Measurements from ENCODE around the gene YBX3.
"Not testable (repeated sequence)": the region's sequence is repeated elsewhere in the genome, so short reads cannot be mapped to it uniquely, and the experiment has no call there.

The YBX3 gene
- 30.3 to 173 (median 108) reads per million in 9 experiments for total RNA-seq

DNA sequence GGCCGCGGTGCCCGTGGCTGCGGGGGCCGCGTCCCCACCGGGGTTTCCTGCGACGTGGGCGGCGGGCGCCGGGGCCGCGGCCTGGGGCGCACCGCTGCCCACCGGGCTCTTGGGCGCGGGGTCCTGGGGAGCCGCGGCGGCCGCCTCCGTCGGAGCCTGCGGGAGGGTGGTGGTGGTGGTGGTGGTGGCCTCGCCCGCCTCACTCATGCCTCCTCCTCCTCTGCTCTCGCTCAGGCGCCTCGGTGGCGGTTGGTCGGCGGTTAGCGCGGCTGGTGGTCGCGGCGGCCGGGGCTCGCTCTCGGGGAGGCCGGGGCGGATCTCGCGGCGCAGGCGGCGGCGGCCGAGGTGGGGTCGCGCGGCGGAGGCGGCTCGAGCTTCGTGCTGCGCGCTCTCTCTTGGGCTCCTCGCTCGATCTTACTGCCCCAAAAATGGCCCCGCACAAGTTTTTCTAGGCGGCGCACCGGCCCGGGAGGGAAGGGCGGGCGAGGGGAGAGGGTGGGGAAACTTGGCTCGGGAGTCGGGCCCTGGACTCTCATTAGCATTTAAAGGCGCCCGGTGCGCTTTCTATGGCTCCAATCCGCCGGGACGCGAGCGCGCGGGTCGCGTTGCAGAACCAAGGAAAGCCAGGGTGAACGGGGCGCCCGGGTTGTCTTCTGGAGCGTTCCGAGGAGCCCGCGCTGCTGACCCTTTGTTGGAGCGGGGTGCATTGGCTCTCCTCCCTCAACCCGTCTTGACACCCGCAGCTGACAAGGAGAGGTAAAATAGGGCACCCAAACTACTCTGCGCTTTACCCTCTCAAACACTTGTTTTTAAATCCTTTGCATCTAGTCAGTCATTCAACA lies at the start of gene YBX3:
Gene YBX3 (minus strand): TSS at position 419 of the 842 bp plus-strand sequence. CDS start 212 bp downstream, at position 207.
- ATAC-seq (replicated peaks) (peak; percentile 34), DNase-seq (peak; percentile 42 to 56 (median 55))
- Mint-ChIP-seq H3K4me3 (peak within 1 kb of the TSS; percentile 95 to 97), H3K4me1 (ENCODE audit: low read depth in 2 of 2) (peaks cover 15 to 23% of the 10 kb centered on the region in 2 donors), H3K27me3 (peaks cover 5 to 30% of the 10 kb centered on the region in 2 donors), H3K36me3 (ENCODE audit: insufficient read depth) (peaks cover 23% of the 10 kb centered on the region), H3K27ac (peak within 1 kb of the TSS; percentile 97), H3K9me3 (no peaks in the 10 kb centered on the region)

DNA sequence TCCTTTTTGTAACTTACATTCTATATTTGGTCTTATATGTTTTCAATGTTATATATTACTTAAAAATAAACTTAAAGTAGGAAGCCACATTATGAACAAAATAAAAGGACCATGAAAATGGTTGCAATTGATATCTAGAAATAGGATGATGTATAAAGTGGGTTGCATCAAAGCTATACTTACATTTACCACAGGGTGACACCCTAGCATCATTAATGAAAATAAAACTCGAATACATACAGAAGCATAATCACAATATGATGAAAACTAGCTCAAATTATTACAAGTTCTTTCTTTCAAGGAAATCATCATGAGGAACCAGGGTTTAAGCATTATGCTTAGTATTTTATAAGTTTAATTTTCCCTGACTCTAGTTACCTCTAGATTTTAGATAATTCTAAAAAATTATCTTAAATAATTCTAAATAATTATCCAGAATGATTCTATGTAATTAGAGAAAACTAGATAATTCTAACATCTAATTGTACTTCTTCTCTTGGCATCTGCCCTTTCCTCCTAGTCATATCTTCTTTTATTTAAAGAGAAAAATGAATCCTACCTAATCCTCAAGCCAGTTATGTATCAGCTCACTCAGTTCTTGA lies 48.1 kb upstream of the YBX3 start:
- Mint-ChIP-seq H3K27me3 (peaks cover 60 to 78% of the 10 kb centered on the region in 2 donors), H3K27ac (no peak overlapping the region), H3K36me3 (ENCODE audit: insufficient read depth) (no peaks in the 10 kb centered on the region), H3K4me1 (ENCODE audit: low read depth in 2 of 2) (no peaks in the 10 kb centered on the region), H3K4me3 (no peak overlapping the region), H3K9me3 (no peaks in the 10 kb centered on the region)
- DNase-seq (no peak), ATAC-seq (replicated peaks) (peak; percentile 75)

DNA sequence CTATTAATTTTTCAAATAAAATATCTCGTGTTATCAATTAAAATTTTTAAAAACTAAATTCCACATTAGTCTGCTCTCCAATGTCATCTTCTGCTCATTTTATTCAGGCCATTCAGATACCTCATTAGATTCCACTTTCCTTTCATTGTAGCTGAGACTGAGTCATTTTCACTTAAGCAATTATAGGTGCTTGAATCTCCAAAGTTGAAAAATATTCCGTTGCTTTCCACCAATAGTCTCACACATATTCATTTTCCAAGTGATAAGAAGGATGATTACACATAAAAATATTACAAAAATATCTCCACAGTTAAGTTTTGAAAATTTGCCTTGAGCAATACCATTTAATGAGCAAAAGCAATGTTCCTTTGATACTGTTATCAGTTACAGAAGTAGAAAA lies 36.5 kb upstream of the YBX3 start:
- Mint-ChIP-seq H3K9me3 (peaks cover 1 to 12% of the 10 kb centered on the region in 2 donors), H3K27ac (no peak overlapping the region), H3K4me3 (no peak overlapping the region), H3K36me3 (ENCODE audit: insufficient read depth) (peaks cover 3% of the 10 kb centered on the region), H3K27me3 (peaks cover 54 to 61% of the 10 kb centered on the region in 2 donors), H3K4me1 (ENCODE audit: low read depth in 2 of 2) (no peaks in the 10 kb centered on the region)
- DNase-seq = no peak
- ATAC-seq (replicated peaks) = no peak

DNA sequence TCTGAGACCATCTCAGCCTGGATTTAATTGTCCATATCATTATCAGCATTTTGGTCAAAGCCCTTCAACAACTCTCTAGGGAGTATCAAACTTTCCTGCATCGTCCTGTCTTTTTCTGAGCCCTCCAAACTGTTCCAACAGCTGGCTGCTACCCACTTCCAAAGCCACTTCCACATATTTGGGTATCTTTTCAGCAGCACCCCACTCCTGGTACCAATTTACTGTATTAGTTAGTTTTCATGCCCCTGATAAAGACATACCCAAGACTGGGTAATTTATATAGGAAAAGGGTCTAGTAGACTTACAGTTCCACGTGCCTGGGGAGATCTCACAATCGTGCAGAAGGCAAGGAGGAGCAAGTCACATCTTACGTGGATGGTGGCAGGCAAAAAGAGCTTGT lies 33.1 kb upstream of the YBX3 start:
- H3K36me3 Mint-ChIP-seq (ENCODE audit: insufficient read depth) = peaks cover 3% of the 10 kb centered on the region
- DNase-seq (no peak), ATAC-seq (replicated peaks) (no peak)
- peaks cover 62 to 74% of the 10 kb centered on the region in 2 donors for H3K27me3 Mint-ChIP-seq
- H3K27ac Mint-ChIP-seq = no peak overlapping the region
- no peaks in the 10 kb centered on the region for H3K4me1 Mint-ChIP-seq (ENCODE audit: low read depth in 2 of 2)
- peaks cover 1 to 12% of the 10 kb centered on the region in 2 donors for H3K9me3 Mint-ChIP-seq
- no peak overlapping the region for H3K4me3 Mint-ChIP-seq

DNA sequence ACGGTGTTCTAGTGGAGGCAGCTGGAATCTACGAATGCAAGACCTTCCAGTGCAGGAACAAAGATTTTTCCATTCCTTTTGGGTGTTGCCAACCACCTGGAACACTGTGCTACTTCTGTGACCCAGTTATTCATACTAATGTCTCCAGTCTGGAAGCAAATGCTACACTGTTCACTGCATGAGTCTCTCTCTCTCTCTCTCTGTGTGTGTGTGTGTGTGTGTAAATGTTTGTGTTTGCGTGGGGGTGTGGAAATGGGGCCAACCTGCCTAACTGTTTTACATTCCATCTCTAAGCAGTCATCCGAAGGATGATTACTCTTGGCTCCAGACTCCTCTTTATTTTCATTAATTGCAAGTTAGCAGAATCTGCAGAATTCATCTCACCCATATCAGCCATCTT lies 29.9 kb upstream of the YBX3 start:
- DNase-seq = no peak
- H3K27ac Mint-ChIP-seq = no peak overlapping the region
- peaks cover 3% of the 10 kb centered on the region for H3K36me3 Mint-ChIP-seq (ENCODE audit: insufficient read depth)
- peaks cover 42 to 57% of the 10 kb centered on the region in 2 donors for H3K27me3 Mint-ChIP-seq
- H3K4me1 Mint-ChIP-seq (ENCODE audit: low read depth in 2 of 2) = peaks cover 5 to 6% of the 10 kb centered on the region in 2 donors
- H3K9me3 Mint-ChIP-seq = peaks cover 1 to 12% of the 10 kb centered on the region in 2 donors
- H3K4me3 Mint-ChIP-seq = no peak overlapping the region
- ATAC-seq (replicated peaks) = no peak

DNA sequence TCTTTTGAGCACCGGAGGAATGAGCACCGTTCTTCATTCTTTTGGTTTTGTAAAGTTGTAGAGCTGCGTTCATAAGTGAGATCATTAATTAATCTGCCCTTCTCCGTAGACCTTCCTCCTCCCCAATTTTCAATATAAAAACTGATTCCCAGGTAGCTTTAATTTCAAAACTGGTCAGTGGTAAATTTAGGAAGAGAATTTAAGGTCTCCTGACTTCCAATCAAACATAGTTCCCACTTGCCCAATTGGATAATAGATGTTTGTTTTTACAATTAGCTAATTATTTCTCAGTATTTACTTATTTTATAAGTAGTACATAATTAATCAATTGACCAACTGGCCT lies 27.2 kb upstream of the YBX3 start:
- H3K4me3 Mint-ChIP-seq = peak overlapping the region in 1 of 2 donors; percentile 19
- DNase-seq (no peak), ATAC-seq (replicated peaks) (no peak)
- peaks cover 0 to under 1% of the 10 kb centered on the region in 2 donors for H3K9me3 Mint-ChIP-seq
- no peaks in the 10 kb centered on the region for H3K36me3 Mint-ChIP-seq (ENCODE audit: insufficient read depth)
- H3K27me3 Mint-ChIP-seq = peaks cover 45 to 63% of the 10 kb centered on the region in 2 donors
- peaks cover 5 to 6% of the 10 kb centered on the region in 2 donors for H3K4me1 Mint-ChIP-seq (ENCODE audit: low read depth in 2 of 2)
- no peak overlapping the region for H3K27ac Mint-ChIP-seq

DNA sequence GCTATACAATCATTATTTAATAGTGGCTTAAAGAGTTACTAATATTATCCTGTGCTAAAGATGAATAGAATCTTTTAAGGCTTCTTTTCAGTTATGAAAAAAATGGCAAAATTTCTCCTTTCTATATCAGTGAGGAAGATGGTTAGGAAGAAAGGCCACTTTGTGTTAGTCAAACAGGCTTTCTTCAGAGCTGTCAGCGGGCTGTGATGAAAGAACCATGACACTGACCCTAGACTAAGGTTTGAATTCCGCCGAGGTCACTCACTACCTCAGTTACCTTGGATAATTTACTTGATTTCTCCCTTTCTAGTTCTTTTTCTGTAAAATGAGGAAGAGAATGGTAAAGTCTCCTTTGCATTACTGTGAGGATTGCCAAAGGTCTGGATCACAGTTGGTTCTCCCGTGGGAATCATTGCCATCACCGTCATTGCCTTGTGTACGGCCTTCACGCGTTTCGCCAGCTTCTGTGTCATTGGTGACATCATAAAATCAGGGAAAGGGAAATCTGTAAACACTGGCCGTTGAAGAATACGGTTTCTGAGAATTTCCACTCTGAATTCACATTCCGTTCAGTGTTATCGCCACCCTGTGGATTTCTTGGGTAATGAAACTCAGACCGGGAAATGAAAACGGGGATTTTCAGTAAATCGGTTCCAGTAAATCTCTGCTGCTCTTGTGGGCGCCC lies 26.7 kb upstream of the YBX3 start:
- peaks cover 5 to 6% of the 10 kb centered on the region in 2 donors for H3K4me1 Mint-ChIP-seq (ENCODE audit: low read depth in 2 of 2)
- no peak overlapping the region for H3K27ac Mint-ChIP-seq
- DNase-seq = peak; percentile 69 to 79 (median 70)
- peak overlapping the region in 1 of 2 donors; percentile 19 for H3K4me3 Mint-ChIP-seq
- H3K27me3 Mint-ChIP-seq = peaks cover 50 to 60% of the 10 kb centered on the region in 2 donors
- ATAC-seq (replicated peaks) = peak; percentile 98
- H3K36me3 Mint-ChIP-seq (ENCODE audit: insufficient read depth) = no peaks in the 10 kb centered on the region
- no peaks in the 10 kb centered on the region for H3K9me3 Mint-ChIP-seq

DNA sequence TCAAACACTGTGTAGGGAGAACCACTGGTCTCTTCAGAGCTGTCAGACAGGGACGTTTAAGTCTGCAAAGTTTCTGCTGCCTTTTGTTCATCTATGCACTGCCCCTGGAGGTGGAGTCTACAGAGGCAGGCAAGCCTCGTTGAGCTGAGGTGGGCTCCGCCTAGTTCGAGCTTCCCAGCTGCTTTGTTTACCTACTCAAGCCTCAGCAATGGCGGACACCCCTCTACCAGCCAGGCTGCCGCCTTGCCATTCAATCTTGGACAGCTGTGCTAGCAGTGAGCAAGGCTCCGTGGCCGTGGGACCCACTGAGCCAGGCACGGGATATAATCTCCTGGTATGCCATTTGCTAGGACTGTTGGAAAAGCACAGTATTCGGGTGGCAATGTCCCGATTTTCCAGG lies 24.6 kb upstream of the YBX3 start:
- H3K27me3 Mint-ChIP-seq = peaks cover 43 to 49% of the 10 kb centered on the region in 2 donors
- no peak overlapping the region for H3K4me3 Mint-ChIP-seq
- no peak for ATAC-seq (replicated peaks)
- no peaks in the 10 kb centered on the region for H3K36me3 Mint-ChIP-seq (ENCODE audit: insufficient read depth)
- no peaks in the 10 kb centered on the region for H3K9me3 Mint-ChIP-seq
- no peak overlapping the region for H3K27ac Mint-ChIP-seq
- no peak for DNase-seq
- peaks cover 5 to 6% of the 10 kb centered on the region in 2 donors for H3K4me1 Mint-ChIP-seq (ENCODE audit: low read depth in 2 of 2)

DNA sequence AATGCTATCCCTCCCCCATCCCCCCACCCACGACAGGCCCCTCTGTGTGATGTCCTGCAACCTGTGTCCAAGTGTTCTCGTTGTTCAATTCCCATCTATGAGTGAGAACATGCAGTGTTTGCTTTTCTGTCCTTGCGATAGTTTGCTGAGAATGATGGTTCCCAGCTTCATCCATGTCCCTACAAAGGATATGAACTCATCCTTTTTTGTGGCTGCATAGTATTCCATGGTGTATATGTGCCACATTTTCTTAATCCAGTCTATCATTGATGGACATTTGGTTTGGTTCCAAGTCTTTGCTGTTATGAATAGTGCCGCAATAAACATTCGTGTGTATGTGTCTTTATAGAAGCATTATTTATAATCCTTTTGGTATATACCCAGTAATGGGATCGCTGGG lies 20.3 kb upstream of the YBX3 start:
- not testable (repeated sequence) for ATAC-seq (replicated peaks); H3K4me3 Mint-ChIP-seq; H3K36me3 Mint-ChIP-seq (ENCODE audit: insufficient read depth); H3K9me3 Mint-ChIP-seq; DNase-seq; H3K4me1 Mint-ChIP-seq (ENCODE audit: low read depth in 2 of 2); H3K27ac Mint-ChIP-seq
- peaks cover 26 to 33% of the 10 kb centered on the region in 2 donors for H3K27me3 Mint-ChIP-seq

DNA sequence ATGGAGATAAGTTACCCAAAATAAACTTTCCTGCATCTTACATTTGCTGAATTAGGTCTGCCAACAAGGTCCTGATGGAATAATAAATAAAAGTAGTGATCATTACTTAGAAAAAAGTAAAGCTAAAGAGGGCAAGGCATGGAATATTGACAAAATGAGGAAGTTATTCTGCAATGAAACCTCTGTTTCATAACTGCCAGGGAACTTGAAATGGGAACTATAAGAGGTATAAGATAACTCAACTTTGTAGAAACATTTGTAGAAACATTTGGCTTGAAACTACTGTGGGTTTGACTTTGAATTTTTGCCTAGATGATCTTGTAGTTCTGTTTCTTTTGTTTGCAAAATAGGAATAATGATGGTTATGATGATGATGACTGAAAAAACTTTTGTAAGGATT lies 18.7 kb upstream of the YBX3 start:
- no peak overlapping the region for H3K27ac Mint-ChIP-seq
- no peaks in the 10 kb centered on the region for H3K4me1 Mint-ChIP-seq (ENCODE audit: low read depth in 2 of 2)
- peaks cover 17 to 19% of the 10 kb centered on the region in 2 donors for H3K27me3 Mint-ChIP-seq
- DNase-seq (no peak), ATAC-seq (replicated peaks) (no peak)
- H3K4me3 Mint-ChIP-seq = no peak overlapping the region
- no peaks in the 10 kb centered on the region for H3K36me3 Mint-ChIP-seq (ENCODE audit: insufficient read depth)
- H3K9me3 Mint-ChIP-seq = no peaks in the 10 kb centered on the region

DNA sequence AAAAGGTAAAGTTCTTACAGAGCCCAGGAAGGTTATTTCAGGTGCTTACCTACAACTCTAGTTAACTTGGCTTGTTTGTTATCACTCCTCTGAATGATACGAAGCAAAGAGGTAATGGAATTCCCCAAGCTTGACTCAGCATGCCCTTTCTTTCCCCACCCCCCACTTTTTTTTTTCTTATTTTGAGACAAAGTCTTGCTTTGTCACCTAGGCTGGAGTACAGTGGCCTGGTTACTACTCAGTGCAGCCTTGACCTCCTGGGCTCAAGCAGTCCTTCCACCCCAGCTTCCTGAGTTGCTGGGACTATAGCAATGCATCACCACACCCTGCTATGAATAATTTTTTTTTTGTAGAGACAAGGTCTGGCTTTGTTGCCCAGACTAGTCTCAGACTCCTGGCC lies 17.1 kb upstream of the YBX3 start:
- H3K4me3 Mint-ChIP-seq = no peak overlapping the region
- H3K36me3 Mint-ChIP-seq (ENCODE audit: insufficient read depth) = no peaks in the 10 kb centered on the region
- H3K4me1 Mint-ChIP-seq (ENCODE audit: low read depth in 2 of 2) = no peaks in the 10 kb centered on the region
- ATAC-seq (replicated peaks) (no peak), DNase-seq (no peak)
- no peaks in the 10 kb centered on the region for H3K9me3 Mint-ChIP-seq
- peaks cover 2 to 5% of the 10 kb centered on the region in 2 donors for H3K27me3 Mint-ChIP-seq
- H3K27ac Mint-ChIP-seq = no peak overlapping the region

DNA sequence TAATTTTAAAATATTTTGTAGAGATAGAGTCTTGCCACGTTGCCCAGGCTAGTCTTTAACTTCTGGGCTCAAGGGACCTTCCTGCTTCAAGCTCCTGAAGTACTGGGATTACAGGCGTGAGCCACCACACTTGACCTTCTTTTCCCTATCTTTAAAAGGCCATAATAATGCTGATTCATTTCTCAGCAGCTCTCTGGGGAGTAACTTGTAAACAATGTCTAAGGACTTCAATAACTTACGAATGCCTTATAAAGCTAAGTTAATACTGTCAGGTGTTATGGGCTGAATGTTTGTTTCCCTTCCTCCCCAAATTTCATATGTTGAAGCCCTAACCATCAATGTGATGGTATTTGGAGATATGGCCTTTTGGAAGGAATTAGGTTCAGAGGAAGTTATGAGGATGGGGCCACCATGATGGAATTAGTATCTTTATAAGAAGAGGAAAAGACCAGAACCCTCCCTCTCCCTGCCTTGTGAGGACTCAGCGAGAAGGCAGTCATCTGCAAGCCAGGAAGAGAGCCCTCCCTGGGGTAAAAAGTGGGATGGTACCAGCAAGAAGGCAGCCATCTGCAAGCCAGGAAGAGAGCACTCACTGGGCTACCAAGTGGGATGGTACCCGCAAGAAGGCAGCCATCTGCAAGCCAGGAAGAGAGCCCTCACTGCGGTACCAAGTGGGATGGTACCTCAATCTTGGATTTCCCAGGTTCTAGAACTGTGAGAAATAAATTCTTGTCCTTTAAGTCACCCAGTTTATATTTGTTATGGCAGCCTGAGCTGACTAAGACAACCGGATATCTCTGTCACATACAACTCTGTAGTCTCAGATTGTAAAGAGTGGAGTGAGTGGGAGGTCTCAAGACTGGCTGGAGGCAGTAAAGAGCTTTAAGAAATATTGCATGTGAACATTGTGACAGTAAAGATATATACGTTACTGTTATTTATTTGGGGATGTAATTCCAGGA lies 16.3 kb upstream of the YBX3 start:
- Mint-ChIP-seq H3K4me1 (ENCODE audit: low read depth in 2 of 2) (no peaks in the 10 kb centered on the region), H3K4me3 (no peak overlapping the region), H3K27me3 (peaks cover 0 to 12% of the 10 kb centered on the region in 2 donors), H3K36me3 (ENCODE audit: insufficient read depth) (no peaks in the 10 kb centered on the region), H3K9me3 (no peaks in the 10 kb centered on the region), H3K27ac (no peak overlapping the region)
- ATAC-seq (replicated peaks) = no peak
- DNase-seq = no peak

DNA sequence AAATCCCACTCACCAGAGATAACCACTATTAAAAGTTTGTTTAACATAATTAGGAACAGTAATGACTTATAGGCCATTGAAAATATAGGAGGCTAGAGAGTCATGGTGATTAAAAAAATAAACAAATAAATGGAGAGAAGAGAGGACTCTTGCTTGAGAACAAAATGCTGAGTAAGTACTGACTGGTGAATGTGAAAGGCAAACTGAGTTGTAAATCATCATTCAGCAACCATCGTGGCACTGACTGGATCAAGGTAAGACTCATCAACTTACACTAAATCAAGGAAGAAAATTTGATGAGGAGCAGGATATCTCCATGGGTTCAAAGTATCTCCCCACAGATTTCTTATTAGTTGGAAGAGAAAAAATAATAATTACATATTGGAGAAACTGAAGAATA lies 14.1 kb upstream of the YBX3 start:
- Mint-ChIP-seq H3K4me3 (no peak overlapping the region), H3K36me3 (ENCODE audit: insufficient read depth) (no peaks in the 10 kb centered on the region), H3K27ac (no peak overlapping the region), H3K4me1 (ENCODE audit: low read depth in 2 of 2) (no peaks in the 10 kb centered on the region), H3K27me3 (peaks cover 14 to 31% of the 10 kb centered on the region in 2 donors), H3K9me3 (no peaks in the 10 kb centered on the region)
- no peak for DNase-seq
- ATAC-seq (replicated peaks) = no peak
